ENCODE data around the gene CDK14.

DNA sequence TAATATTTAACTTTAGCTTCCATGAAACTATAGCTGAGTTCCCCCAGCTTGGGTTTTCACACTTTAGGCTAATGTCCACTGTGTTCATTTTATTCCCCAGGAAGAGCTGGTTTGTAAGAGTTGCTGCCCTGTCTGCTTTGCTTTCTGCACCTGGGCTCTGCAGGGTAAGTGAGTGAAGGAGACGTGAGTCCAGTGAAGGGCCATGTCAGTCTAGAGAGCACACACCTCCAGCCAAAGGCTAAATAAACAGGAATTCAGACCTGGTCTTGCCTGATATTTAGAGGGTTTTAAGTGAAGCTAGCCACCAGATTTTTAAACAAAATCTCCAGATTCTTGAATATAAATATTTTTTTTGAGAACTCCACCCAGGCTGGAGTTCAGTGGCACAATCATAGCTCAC is 643.7 kb downstream of the CDK14 start:
- TF ChIP-seq EZH2 (IDR thresholded peaks at IDR 0.05), result no peak
- TF ChIP-seq POLR2AphosphoS5 (IDR thresholded peaks at IDR 0.05; ENCODE audit: borderline replicate concordance, low read depth, low read length), result no peak

Measured in SK-N-MC (cell line).